HepG2 (cell line): ENCODE measurements around the gene CHST4. TPM values are rescaled to one million over a fixed set of nuclear protein-coding genes. Genes with fewer than 3 reads are reported as not detected.

ENCODE experiments used
- BRD4 ChIP-seq: sonication (generic); formaldehyde crosslinking; IDR thresholded peaks from 2 replicates; pipeline ENCODE4 v1.4.0; 2020; ENCODE audit warnings: missing genetic modification reagents
- CENPT ChIP-seq: sonication (generic); formaldehyde crosslinking; IDR thresholded peaks from 2 replicates; pipeline ENCODE4 v1.8.0; 2022; ENCODE audit warnings: low read depth, mild to moderate bottlenecking, moderate library complexity, missing genetic modification reagents
- EHMT2 ChIP-seq: fragments of 200-600 bp; sonication (generic); IDR thresholded peaks from 2 replicates; pipeline ENCODE4 v1.7.0; 2017; ENCODE audit warnings: antibody characterized with exemption, low read depth, low read length, borderline replicate concordance
- FOXP1 ChIP-seq, 2 experiments: fragments of 450-650 bp in 1 of 2; IDR thresholded peaks; 2 replicates each; pipeline ENCODE4 v1.6.1; 2017 to 2018; ENCODE audit warnings: antibody characterized with exemption in 1 of 2
- HMGXB4 ChIP-seq, 2 experiments: sonication (generic) in 1 of 2; formaldehyde crosslinking in 1 of 2; IDR thresholded peaks; 2 replicates each; pipeline versions ENCODE4 v1.4.0 to v1.6.1; 2018 to 2020; ENCODE audit warnings: missing genetic modification reagents in 2 of 2, borderline replicate concordance in 1 of 2, low read depth in 1 of 2, mild to moderate bottlenecking in 1 of 2, missing biosample characterization in 1 of 2
- HNF4A ChIP-seq: sonication (generic); formaldehyde crosslinking; IDR thresholded peaks from 2 replicates; pipeline ENCODE4 v1.4.0; 2020; ENCODE audit warnings: missing genetic modification reagents
- HOMEZ ChIP-seq: IDR thresholded peaks from 2 replicates; pipeline ENCODE4 v1.6.1; 2016; ENCODE audit warnings: low read depth
- MTERF4 ChIP-seq: sonication (generic); formaldehyde crosslinking; IDR thresholded peaks from 2 replicates; pipeline ENCODE4 v1.8.0; 2023; ENCODE audit warnings: mild to moderate bottlenecking, missing genetic modification reagents
- NR2F6 ChIP-seq, 2 experiments: IDR thresholded peaks; 2 replicates each; pipeline ENCODE4 v1.6.1; 2016; ENCODE audit warnings: antibody characterized with exemption in 1 of 2, mild to moderate bottlenecking in 1 of 2
- PBX2 ChIP-seq: IDR thresholded peaks from 2 replicates; pipeline ENCODE4 v1.6.1; 2016; ENCODE audit warnings: control low read depth
- RBFOX2 ChIP-seq: fragments of 200-400 bp; formaldehyde crosslinking; IDR thresholded peaks from 2 replicates; pipeline ENCODE4 v1.6.1; 2017; ENCODE audit warnings: low read depth, mild to moderate bottlenecking, low read length
- SATB2 ChIP-seq: sonication (generic); formaldehyde crosslinking; IDR thresholded peaks from 2 replicates; pipeline ENCODE4 v1.5.0; 2020; ENCODE audit warnings: missing genetic modification reagents
- SPEN ChIP-seq: sonication (generic); formaldehyde crosslinking; IDR thresholded peaks from 2 replicates; pipeline ENCODE4 v1.5.1; 2020; ENCODE audit warnings: low read depth, mild to moderate bottlenecking, missing genetic modification reagents
- TFDP2 ChIP-seq: sonication (generic); formaldehyde crosslinking; IDR thresholded peaks from 2 replicates; pipeline ENCODE4 v1.4.0; 2020; ENCODE audit warnings: missing genetic modification reagents
- THAP11 ChIP-seq: IDR thresholded peaks from 2 replicates; pipeline ENCODE4 v1.6.1; 2016; ENCODE audit warnings: missing biosample characterization, missing genetic modification reagents
- XBP1 ChIP-seq: sonication (generic); formaldehyde crosslinking; IDR thresholded peaks from 2 replicates; pipeline ENCODE4 v1.5.0; 2020; ENCODE audit warnings: missing genetic modification reagents
- ZNF296 ChIP-seq: sonication (generic); formaldehyde crosslinking; conservative IDR thresholded peaks from 2 replicates; pipeline ENCODE4 v1.5.0; 2020; ENCODE audit warnings: mild to moderate bottlenecking, missing genetic modification reagents
- ZNF550 ChIP-seq: sonication (generic); formaldehyde crosslinking; IDR thresholded peaks from 2 replicates; pipeline ENCODE4 v1.4.0; 2020; ENCODE audit warnings: mild to moderate bottlenecking, missing genetic modification reagents, borderline replicate concordance
- ZNF558 ChIP-seq: sonication (generic); formaldehyde crosslinking; IDR thresholded peaks from 2 replicates; pipeline ENCODE4 v1.9.0; 2022; ENCODE audit warnings: mild to moderate bottlenecking, missing genetic modification reagents, borderline replicate concordance
- ZNF740 ChIP-seq: sonication (generic); formaldehyde crosslinking; IDR thresholded peaks from 2 replicates; pipeline ENCODE4 v1.4.0; 2020; ENCODE audit warnings: missing genetic modification reagents
- ZNF773 ChIP-seq: sonication (generic); formaldehyde crosslinking; IDR thresholded peaks from 2 replicates; pipeline ENCODE4 v1.4.0; 2020; ENCODE audit warnings: missing genetic modification reagents, borderline replicate concordance
- polyA plus RNA-seq, 8 experiments: library from polyadenylated mRNA; depleted of rRNA in 3 of 8; stranded (reverse) in 7 of 8; unstranded in 1 of 8; fragments of >200 nt; fragmentation: Illumina TruSeq in 4 of 8; extraction: Trizol in 4 of 8; gene quantifications; 2 replicates each; pipeline versions ENCODE4 v1.2.1 to v1.2.3, GENCODE V29; 2011 to 2016; ENCODE audit warnings: low read depth in 4 of 8, missing spikeins in 1 of 8, mixed read lengths in 1 of 8; ENCODE audit not compliant: insufficient read depth in 1 of 8
- total RNA-seq, 5 experiments: library from RNA; depleted of rRNA; stranded (reverse); fragments of >200 nt; fragmentation: Illumina TruSeq; extraction: Trizol; gene quantifications; 2 replicates each; pipeline ENCODE4 v1.2.3, GENCODE V29; 2016; ENCODE audit warnings: low read depth in 1 of 5

The CHST4 gene
- total and polyA plus RNA-seq, 2 of the 13 experiments (the other 11 are each of a cell fraction or from before 2014, with no cell fraction given): not detected

GRCh38 chr16:71572497-71573116 is 46.4 kb downstream of the CHST4 start (continued):
- TF ChIP-seq XBP1 (CRISPR knock-in tag) (no peak), NR2F6 (IDR thresholded peaks at IDR 0.05) (peak; percentile 85), NR2F6 (CRISPR knock-in tag; IDR thresholded peaks at IDR 0.05) (no peak; the same call in none of the 2 replicates), PBX2 (CRISPR knock-in tag) (peak; percentile 55), THAP11 (CRISPR knock-in tag) (peak; percentile 27; the same call in 1 of the 2 replicates), HMGXB4 (CRISPR knock-in tag; IDR thresholded peaks at IDR 0.05; ENCODE audit: borderline replicate concordance in 1 of 2, low read depth in 1 of 2) (peak; percentile 26 to 49; a peak in 1 of 4 replicates), CENPT (CRISPR knock-in tag) (no peak), SATB2 (CRISPR knock-in tag) (no peak; the same call in 1 of the 2 replicates), HOMEZ (CRISPR knock-in tag) (peak; percentile 66), MTERF4 (CRISPR knock-in tag) (no peak), ZNF740 (no peak), ZNF296 (CRISPR knock-in tag) (no peak), ZNF550 (no peak), ZNF773 (CRISPR knock-in tag) (no peak), EHMT2 (peak; percentile 98), SPEN (CRISPR knock-in tag) (no peak; the same call in 1 of the 2 replicates), FOXP1 (IDR thresholded peaks at IDR 0.05) (no peak), FOXP1 (CRISPR knock-in tag; IDR thresholded peaks at IDR 0.05) (peak; percentile 80), ZNF558 (CRISPR knock-in tag) (no peak), BRD4 (CRISPR knock-in tag) (peak; percentile 81; the same call in 1 of the 2 replicates), RBFOX2 (peak; percentile 57), TFDP2 (CRISPR knock-in tag) (0 out of 2 replicates have a peak, but pooled peaks have one; percentile 39), HNF4A (peak; percentile 73)
